Neural progenitor cell (in vitro differentiated cells): ENCODE data around the gene CCNG1.

Source experiments
- EZH2 ChIP-seq: fragments of 200-600 bp; sonication (generic); IDR thresholded peaks from 2 replicates; pipeline ENCODE4 v1.6.1; 2017; ENCODE audit warnings: antibody characterized with exemption, mild to moderate bottlenecking, moderate library complexity
- EZH2phosphoT487 ChIP-seq: fragments of 200-600 bp; sonication (generic); IDR thresholded peaks from 2 replicates; pipeline ENCODE4 v1.6.1; 2017; ENCODE audit warnings: antibody characterized with exemption
- TF ChIP-seq, protein P1 (sequence below): fragments of 200-600 bp; sonication (generic); IDR thresholded peaks from 2 replicates; pipeline ENCODE4 v1.5.1; 2017; ENCODE audit warnings: antibody characterized with exemption, mild to moderate bottlenecking

DNA sequence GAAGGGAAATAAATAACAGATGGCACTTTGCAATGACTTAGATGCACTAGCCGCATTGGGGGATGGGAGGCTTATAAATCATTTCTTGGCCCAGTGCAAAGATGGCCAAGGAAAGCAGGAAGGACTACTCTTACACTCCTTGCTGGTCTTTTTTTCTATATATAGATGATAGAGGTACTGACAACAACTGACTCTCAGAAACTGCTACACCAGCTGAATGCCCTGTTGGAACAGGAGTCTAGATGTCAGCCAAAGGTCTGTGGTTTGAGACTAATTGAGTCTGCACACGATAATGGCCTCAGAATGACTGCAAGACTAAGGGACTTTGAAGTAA, 1.7 kb downstream of the CCNG1 start:
- TF ChIP-seq, protein P1, sequence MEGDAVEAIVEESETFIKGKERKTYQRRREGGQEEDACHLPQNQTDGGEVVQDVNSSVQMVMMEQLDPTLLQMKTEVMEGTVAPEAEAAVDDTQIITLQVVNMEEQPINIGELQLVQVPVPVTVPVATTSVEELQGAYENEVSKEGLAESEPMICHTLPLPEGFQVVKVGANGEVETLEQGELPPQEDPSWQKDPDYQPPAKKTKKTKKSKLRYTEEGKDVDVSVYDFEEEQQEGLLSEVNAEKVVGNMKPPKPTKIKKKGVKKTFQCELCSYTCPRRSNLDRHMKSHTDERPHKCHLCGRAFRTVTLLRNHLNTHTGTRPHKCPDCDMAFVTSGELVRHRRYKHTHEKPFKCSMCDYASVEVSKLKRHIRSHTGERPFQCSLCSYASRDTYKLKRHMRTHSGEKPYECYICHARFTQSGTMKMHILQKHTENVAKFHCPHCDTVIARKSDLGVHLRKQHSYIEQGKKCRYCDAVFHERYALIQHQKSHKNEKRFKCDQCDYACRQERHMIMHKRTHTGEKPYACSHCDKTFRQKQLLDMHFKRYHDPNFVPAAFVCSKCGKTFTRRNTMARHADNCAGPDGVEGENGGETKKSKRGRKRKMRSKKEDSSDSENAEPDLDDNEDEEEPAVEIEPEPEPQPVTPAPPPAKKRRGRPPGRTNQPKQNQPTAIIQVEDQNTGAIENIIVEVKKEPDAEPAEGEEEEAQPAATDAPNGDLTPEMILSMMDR: no peak
- TF ChIP-seq EZH2 (no peak), EZH2phosphoT487 (no peak)
